ENCODE data around the gene FGD3.
"Not testable (repeated sequence)": the region's sequence is repeated elsewhere in the genome, so short reads cannot be mapped to it uniquely, and the experiment has no call there.

Gene FGD3

GRCh38 chr9:92947268-92948037 is at the start of gene FGD3:
Gene FGD3, plus strand, starts transcription at chr9:92947523. Its CDS starts 28,734 bp downstream, at chr9:92976257.
- DNase-seq = no peak

- DNase-seq = not testable (repeated sequence)
These were observed 42.2 kb upstream of the FGD3 start for GRCh38 chr9:92905137-92905536.

GRCh38 chr9:92911511-92912475 is 35.5 kb upstream of the FGD3 start:
- DNase-seq = no peak

GRCh38 chr9:92917176-92917800 is 30.0 kb upstream of the FGD3 start:
- no peak for DNase-seq

GRCh38 chr9:92920437-92920836 is 26.9 kb upstream of the FGD3 start:
- DNase-seq = no peak

GRCh38 chr9:92931606-92932005 is 15.7 kb upstream of the FGD3 start:
- no peak for DNase-seq

- DNase-seq = no peak
These were observed 13.0 kb upstream of the FGD3 start for GRCh38 chr9:92934321-92934720.

GRCh38 chr9:92938025-92938424 is 9.3 kb upstream of the FGD3 start:
- DNase-seq = no peak

- no peak for DNase-seq
These were observed 5.5 kb upstream of the FGD3 start for GRCh38 chr9:92941861-92942260.

- DNase-seq = no peak
These were observed 4.4 kb upstream of the FGD3 start for GRCh38 chr9:92942688-92943616.

GRCh38 chr9:92944921-92945320 is 2.4 kb upstream of the FGD3 start:
- no peak for DNase-seq

- no peak for DNase-seq
These were observed 1.5 kb upstream of the FGD3 start for GRCh38 chr9:92945796-92946195.

- DNase-seq = no peak
These were observed 763 bp downstream of the FGD3 start for GRCh38 chr9:92948038-92948534.

GRCh38 chr9:92948632-92949031 is 1.3 kb downstream of the FGD3 start:
- no peak for DNase-seq

- no peak for DNase-seq
These were observed 2.1 kb downstream of the FGD3 start for GRCh38 chr9:92949266-92949982.

GRCh38 chr9:92950359-92950955 is 3.1 kb downstream of the FGD3 start:
- DNase-seq = no peak

GRCh38 chr9:92952906-92953610 is 5.7 kb downstream of the FGD3 start:
- DNase-seq = no peak

GRCh38 chr9:92954049-92954861 is 6.9 kb downstream of the FGD3 start:
- DNase-seq = peak in 1 of 2 donors; percentile 3

- no peak for DNase-seq
These were observed 7.6 kb downstream of the FGD3 start for GRCh38 chr9:92954886-92955285.

Measured in bone marrow (tissue), 2 donors.